Breast epithelium (tissue), 3 donors: ENCODE data around the gene ACOT2.

Experiments used
- POLR2A ChIP-seq: fragments of 450-650 bp; IDR thresholded peaks from one replicate; pipeline ENCODE4 v1.6.1; 2016; ENCODE audit warnings: antibody characterized with exemption, mild to moderate bottlenecking, moderate library complexity
- TF ChIP-seq, protein P1 (sequence below), 3 donors: fragments of 450-650 bp; IDR thresholded peaks; one replicate each; pipeline ENCODE4 v1.5.1; 2016 to 2017; ENCODE audit warnings: antibody characterized with exemption in 3 of 3, mild to moderate bottlenecking in 3 of 3, moderate library complexity in 3 of 3

DNA sequence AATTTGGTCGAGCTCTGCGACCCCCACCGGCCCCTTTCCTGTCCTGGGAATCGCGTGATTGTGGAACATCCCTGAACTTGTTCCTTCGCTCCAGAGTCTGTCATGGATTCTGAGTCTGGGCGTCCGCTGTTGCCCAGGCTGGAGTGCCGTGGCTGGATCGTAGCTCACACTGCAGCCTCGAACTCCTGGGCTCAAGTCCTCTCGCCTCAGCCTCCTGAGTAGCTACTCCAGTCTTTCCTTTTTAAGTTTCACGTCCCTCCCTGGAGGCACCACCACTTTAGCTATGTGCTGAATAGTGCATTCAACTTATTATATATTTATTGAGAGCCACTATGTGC lies 44.0 kb downstream of the ACOT2 start:
- no peak for TF ChIP-seq POLR2A
- TF ChIP-seq, protein P1, sequence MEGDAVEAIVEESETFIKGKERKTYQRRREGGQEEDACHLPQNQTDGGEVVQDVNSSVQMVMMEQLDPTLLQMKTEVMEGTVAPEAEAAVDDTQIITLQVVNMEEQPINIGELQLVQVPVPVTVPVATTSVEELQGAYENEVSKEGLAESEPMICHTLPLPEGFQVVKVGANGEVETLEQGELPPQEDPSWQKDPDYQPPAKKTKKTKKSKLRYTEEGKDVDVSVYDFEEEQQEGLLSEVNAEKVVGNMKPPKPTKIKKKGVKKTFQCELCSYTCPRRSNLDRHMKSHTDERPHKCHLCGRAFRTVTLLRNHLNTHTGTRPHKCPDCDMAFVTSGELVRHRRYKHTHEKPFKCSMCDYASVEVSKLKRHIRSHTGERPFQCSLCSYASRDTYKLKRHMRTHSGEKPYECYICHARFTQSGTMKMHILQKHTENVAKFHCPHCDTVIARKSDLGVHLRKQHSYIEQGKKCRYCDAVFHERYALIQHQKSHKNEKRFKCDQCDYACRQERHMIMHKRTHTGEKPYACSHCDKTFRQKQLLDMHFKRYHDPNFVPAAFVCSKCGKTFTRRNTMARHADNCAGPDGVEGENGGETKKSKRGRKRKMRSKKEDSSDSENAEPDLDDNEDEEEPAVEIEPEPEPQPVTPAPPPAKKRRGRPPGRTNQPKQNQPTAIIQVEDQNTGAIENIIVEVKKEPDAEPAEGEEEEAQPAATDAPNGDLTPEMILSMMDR (IDR thresholded peaks at IDR 0.05), result no peak
